ENCODE data around the gene HOXC11. TPM values are rescaled to one million over a fixed set of nuclear protein-coding genes. Genes with fewer than 3 reads are reported as not detected.

The HOXC11 gene
- total and polyA plus RNA-seq, 2 of the 4 experiments (the other 2 are of a cell fraction), result not detected

DNA sequence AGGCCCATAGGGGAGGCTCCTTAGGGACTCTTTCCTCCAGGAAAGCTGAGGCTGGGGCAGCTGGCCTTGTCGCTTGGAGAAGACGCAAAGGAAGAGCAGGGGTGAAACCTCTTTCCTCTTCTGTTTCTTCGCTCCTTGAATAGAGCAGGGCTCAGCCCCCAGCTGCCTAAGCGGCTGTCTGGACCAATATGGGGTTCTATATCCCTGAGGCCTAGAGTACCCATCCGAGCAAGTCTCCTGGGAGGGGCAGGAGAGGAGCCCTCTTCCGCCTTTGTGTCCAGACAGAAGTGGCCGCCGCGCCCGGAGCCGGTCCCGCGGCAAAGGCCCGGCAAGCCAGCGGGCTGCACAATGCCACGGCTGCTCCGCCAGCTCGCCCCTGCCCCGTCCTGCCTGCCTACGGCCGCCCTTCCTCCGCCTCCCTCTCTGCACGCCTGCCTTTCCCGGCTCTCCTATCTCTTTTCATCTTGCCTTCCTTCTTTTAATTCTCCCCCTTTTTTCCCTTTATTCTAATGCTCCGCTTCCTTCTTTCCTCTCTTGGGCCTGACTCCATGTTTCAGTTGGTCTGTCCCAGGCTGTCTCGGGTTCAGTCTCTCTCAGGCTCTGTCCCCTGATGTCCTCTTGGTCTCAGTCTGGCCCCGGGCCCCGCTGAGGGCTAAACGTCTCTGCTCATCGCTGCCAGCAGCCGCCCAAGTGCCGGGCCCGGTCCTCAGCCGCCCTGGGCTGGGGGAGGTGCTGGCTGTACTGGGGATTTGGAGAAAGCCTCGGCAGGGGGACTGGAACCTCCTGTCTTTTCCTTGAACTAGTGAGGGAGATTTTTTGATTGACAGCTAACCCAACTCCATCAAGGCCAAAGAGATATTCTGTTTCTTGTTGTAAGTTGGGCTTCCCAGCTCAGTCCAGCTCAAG, 24.5 kb downstream of the HOXC11 start:
- no peak overlapping the region for H3K27ac ChIP-seq (ENCODE audit: insufficient read depth, low read length)
- no peak overlapping the region for H2AK9ac ChIP-seq (replicated peaks; ENCODE audit: low read depth, low read length, poor library complexity)
- H3K4me1 ChIP-seq (ENCODE audit: control insufficient read depth, insufficient read depth, low read length), result peaks cover 2% of the 10 kb centered on the region; the same call in 1 of the 2 replicates
- H2BK15ac ChIP-seq (ENCODE audit: low read depth, low read length), result no peak overlapping the region
- H2BK5ac ChIP-seq (ENCODE audit: low read depth, low read length, poor library complexity, severe bottlenecking), result no peak overlapping the region
- no peak overlapping the region for H3K4ac ChIP-seq (ENCODE audit: low read depth, low read length)
- no peak overlapping the region for H3K23ac ChIP-seq (ENCODE audit: low read depth, low read length)
- no peak overlapping the region for H2BK20ac ChIP-seq (ENCODE audit: low read depth, low read length)
- WGBS, 2 experiments (ENCODE audit: extremely low coverage in 2 of 2, insufficient read length in 1 of 2), result 17% methylated on average over 1 of the region's 35 CpGs; no CpG with 5 or more reads in 1 of the 2 experiments
- no peak for DNase-seq
- H2BK120ac ChIP-seq (ENCODE audit: low read depth, low read length), result no peak overlapping the region
- POLR2A ChIA-PET (ENCODE audit: unreplicated experiment), result no interaction called here
- BruUV-seq (replicated peaks), result no TSS peak
- no peaks in the 10 kb centered on the region for H3K79me1 ChIP-seq (ENCODE audit: low read depth in 1 of 2, low read length in 2 of 2)
- no peak overlapping the region for H3K4me3 ChIP-seq (ENCODE audit: insufficient read depth, low read depth, low read length)
- H4K91ac ChIP-seq (ENCODE audit: insufficient read depth, low read depth, low read length), result no peak overlapping the region
- ATAC-seq (ENCODE audit: low read depth), result no peak
- TF ChIP-seq MXI1 (IDR thresholded peaks at IDR 0.05; ENCODE audit: borderline replicate concordance, low read depth, low read length) (no peak), CHD1 (IDR thresholded peaks at IDR 0.05; ENCODE audit: low read depth, low read length) (no peak), BHLHE40 (IDR thresholded peaks at IDR 0.05; ENCODE audit: low read depth, low read length) (no peak), MAZ (IDR thresholded peaks at IDR 0.05; ENCODE audit: borderline replicate concordance, low read depth, low read length) (no peak), POLR2A (IDR thresholded peaks at IDR 0.05; ENCODE audit: low read depth, low read length) (no peak)
- TF ChIP-seq, protein P1, sequence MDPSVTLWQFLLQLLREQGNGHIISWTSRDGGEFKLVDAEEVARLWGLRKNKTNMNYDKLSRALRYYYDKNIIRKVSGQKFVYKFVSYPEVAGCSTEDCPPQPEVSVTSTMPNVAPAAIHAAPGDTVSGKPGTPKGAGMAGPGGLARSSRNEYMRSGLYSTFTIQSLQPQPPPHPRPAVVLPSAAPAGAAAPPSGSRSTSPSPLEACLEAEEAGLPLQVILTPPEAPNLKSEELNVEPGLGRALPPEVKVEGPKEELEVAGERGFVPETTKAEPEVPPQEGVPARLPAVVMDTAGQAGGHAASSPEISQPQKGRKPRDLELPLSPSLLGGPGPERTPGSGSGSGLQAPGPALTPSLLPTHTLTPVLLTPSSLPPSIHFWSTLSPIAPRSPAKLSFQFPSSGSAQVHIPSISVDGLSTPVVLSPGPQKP (IDR thresholded peaks at IDR 0.05; ENCODE audit: borderline replicate concordance, low read depth, low read length), result no peak
- peaks cover 97% of the 10 kb centered on the region for H3K27me3 ChIP-seq (ENCODE audit: control insufficient read depth, insufficient read depth, low read length)
- no peaks in the 10 kb centered on the region for H3K9me1 ChIP-seq (ENCODE audit: insufficient read depth, low read length)
- dilution Hi-C loops (cut with HindIII; ENCODE audit: low sequenced_read_pairs, unreplicated experiment), result no loop called here
- H2AFZ ChIP-seq (replicated peaks; ENCODE audit: low read length, poor library complexity), result no peak overlapping the region
- CTCF ChIA-PET, result no interaction called here
- H3K14ac ChIP-seq (replicated peaks; ENCODE audit: low read depth, low read length), result no peak overlapping the region
- H3K9ac ChIP-seq (ENCODE audit: low read depth, low read length), result no peak overlapping the region
- no peak overlapping the region for H3K56ac ChIP-seq (ENCODE audit: extremely low read depth, insufficient read depth, low read length)
- no peak overlapping the region for H4K8ac ChIP-seq (ENCODE audit: low read depth in 2 of 2, low read length in 2 of 2)
- no peaks in the 10 kb centered on the region for H4K20me1 ChIP-seq (ENCODE audit: insufficient read depth, low read length)
- H3K9me3 ChIP-seq (ENCODE audit: control insufficient read depth, insufficient read depth, low read length), result peaks cover 17% of the 10 kb centered on the region
- intact Hi-C loops (cut with micrococcal nuclease), result no loop called here
- H4K5ac ChIP-seq (ENCODE audit: low read depth, low read length), result no peak overlapping the region
- no peak overlapping the region for H2AK5ac ChIP-seq (ENCODE audit: low read depth, low read length)
- in situ Hi-C loops (cut with MboI; ENCODE audit: low sequenced_read_pairs), result loop anchor here (10.0 kb wide), 2 partner anchors 233 to 377 kb away; no protein-coding TSS in a partner anchor
- no peak overlapping the region for H3K18ac ChIP-seq (ENCODE audit: low read depth, low read length)
- no peaks in the 10 kb centered on the region for H3K36me3 ChIP-seq (ENCODE audit: control insufficient read depth, insufficient read depth, low read length)
- H3K4me2 ChIP-seq (ENCODE audit: low read depth, low read length), result no peak overlapping the region
